GM20000 (cell line): ENCODE measurements around the gene ZNF146.
"Not testable (repeated sequence)": the region's sequence is repeated elsewhere in the genome, so short reads cannot be mapped to it uniquely, and the experiment has no call there.

Experiments used
- DNase-seq: peaks from one replicate; pipeline ENCODE4 v3.0.0; 2012; ENCODE audit warnings: low spot score
- TF ChIP-seq, protein P1 (sequence below): IDR thresholded peaks from 2 replicates; pipeline ENCODE4 v1.5.1; 2012; ENCODE audit warnings: mild to moderate bottlenecking, control low read depth; ENCODE audit errors: extremely low read depth, missing control alignments

Gene ZNF146

DNA sequence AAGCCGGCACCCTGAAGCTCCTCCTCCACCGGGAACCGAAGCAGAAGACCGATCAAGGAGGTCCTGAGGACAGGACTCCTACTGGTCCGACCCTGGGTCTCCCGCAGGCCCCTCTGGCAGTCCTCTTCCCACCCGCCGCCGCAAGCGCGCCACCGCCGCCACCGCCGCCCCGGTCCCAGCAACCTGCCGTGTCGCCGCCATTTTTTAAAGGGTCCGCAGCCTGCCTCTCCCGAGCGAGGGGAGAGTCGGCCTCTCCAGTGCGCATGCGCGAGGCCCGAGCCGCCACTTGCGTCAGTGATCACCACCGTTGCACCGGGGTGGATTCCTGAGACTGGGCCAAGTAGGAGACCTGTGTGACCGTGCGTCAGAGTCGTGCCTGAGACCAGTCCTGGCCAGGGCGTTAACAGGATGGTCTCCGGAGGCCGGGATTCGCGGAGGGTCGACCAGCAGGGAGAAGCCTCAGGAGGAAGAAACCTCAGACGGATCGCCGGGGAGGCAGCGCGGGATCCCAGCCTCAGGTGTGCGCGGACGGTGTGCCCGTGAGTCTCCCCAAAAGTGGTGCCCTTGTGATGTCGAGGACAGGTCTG lies 51.6 kb downstream of the ZNF146 start:
- DNase-seq, result no peak
- TF ChIP-seq, protein P1, sequence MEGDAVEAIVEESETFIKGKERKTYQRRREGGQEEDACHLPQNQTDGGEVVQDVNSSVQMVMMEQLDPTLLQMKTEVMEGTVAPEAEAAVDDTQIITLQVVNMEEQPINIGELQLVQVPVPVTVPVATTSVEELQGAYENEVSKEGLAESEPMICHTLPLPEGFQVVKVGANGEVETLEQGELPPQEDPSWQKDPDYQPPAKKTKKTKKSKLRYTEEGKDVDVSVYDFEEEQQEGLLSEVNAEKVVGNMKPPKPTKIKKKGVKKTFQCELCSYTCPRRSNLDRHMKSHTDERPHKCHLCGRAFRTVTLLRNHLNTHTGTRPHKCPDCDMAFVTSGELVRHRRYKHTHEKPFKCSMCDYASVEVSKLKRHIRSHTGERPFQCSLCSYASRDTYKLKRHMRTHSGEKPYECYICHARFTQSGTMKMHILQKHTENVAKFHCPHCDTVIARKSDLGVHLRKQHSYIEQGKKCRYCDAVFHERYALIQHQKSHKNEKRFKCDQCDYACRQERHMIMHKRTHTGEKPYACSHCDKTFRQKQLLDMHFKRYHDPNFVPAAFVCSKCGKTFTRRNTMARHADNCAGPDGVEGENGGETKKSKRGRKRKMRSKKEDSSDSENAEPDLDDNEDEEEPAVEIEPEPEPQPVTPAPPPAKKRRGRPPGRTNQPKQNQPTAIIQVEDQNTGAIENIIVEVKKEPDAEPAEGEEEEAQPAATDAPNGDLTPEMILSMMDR, result no peak

DNA sequence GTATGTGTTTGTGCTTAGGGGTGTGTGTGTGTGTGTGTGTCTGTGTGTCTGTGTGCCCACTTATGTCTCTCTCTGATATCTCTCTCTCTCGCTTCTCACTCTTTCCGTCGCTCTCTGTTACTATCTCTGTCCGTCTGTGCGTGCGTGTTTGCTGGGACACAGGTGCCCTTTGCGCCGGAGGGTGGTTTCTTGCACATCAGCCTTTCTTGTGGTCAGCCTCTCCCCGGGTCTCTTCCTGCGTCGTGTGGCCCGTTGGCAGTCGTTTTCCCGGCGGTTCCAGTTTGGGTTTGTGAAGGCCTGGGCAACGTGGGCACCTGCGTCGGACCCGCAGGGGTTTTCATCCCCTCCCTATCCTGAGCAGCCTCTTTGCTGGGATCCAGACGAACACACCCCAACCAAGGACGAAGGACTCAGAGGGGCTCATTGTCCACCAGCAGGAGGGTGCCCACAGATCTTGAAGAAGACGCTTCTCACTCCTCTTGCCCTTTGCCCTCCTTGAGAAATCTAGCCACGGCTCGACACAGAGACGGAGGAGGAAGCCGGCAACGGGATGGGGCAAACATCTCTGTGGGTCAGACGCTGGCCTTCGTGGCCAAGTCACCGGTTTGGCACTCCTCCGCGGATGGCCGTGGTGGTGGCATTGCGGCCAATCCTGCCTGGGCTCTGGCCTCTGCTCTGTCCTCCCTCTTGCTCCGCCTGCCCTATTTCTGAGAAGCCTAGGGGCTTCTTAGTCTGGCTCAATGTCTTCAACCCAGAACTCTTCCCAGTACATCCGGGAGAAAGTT lies 52.3 kb downstream of the ZNF146 start:
- TF ChIP-seq, protein P1, result no peak
- DNase-seq, result no peak

DNA sequence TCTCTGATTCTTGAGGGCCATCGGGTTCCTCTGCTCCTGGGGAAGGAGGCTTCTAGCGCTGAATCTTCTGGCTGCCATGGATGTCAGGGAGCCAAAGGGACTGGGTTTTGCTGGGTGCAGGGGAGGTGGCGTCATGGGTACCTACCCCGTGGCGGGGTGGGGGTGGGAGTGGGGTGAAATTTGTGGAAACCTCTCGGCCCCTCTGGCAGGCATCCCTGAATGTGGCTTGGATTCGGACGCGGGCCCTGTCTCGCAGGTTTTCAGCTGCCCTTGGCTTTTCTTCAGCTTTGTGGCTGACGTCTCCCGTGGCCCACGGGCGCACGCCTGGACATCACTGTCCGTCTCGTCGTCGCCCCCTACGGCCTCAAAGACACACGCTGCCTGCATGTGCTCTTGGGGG lies 53.2 kb downstream of the ZNF146 start:
- DNase-seq, result not testable (repeated sequence)

DNA sequence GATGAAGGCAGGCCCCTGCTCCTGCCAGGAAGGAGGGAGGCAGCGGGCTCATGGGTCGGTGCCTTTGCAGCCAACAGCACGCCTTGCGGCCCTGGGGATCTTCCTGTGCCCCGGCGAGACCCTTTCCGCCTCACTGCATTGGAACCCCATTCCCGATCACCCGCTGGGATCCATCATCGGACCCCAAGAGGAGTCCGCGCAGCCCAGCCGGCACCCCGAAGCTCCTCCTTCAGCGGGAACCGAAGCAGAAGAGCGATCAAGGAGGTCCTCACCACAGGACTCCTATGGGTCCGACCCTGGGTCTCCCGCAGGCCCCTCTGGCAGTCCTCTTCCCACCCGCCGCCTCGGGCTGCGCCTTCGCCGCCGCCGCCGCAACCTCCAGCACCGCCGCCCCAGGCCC lies 53.7 kb downstream of the ZNF146 start:
- DNase-seq, result not testable (repeated sequence)

DNA sequence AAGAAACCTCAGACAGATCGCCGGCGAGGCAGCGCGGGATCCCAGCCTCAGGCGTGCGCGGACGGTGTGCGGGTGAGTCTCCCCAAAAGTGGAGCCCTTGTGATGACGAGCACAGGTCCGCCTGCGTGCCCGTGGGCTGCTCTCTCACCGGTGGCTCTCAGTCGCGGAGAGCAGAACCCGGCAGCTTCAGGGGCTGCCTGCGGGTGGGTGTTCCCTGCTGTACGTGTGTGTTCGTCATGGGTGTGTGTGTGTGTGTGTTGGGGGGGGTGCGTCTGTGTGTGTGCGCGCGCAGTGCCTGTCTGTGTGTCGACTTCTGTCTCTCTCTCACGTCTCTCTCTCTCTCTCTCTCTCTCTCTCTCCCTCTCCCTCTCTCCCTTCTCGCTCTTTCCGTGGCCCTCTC lies 54.4 kb downstream of the ZNF146 start:
- DNase-seq, result not testable (repeated sequence)
